K562 treated with DMSO at 1 percent for 4 hours (cell line): ENCODE measurements around the gene SSH2. TPM values are rescaled to one million over a fixed set of nuclear protein-coding genes. Genes with fewer than 3 reads are reported as not detected.

Source experiments
- total RNA-seq: library from RNA; unstranded; fragments of 300-600 nt; gene quantifications from 2 replicates; pipeline ENCODE4 v1.2.3, GENCODE V29; 2022; ENCODE audit not compliant: insufficient read depth

Gene SSH2
- total RNA-seq, result 11.1 and 19.9 TPM in 2 replicates

GRCh38 chr17:29929533-29930408 is at the start of gene SSH2:
Gene SSH2, minus strand, starts transcription at chr17:29930228. Its CDS starts 228 bp downstream, at chr17:29930000.

GRCh38 chr17:29941334-29941733 is 11.3 kb upstream of the SSH2 start, which contains the start of gene EFCAB5:
Gene EFCAB5, plus strand, starts transcription at chr17:29941634. Its CDS starts 163 bp downstream, at chr17:29941797.

GRCh38 chr17:29622337-29623282 is 307.4 kb downstream of the SSH2 start, which contains the start of gene CORO6:
Gene CORO6, minus strand, starts transcription at chr17:29622912. Its CDS starts 1,491 bp downstream, at chr17:29621421.

GRCh38 chr17:29592850-29593551 is 337.0 kb downstream of the SSH2 start, which contains the start of gene ANKRD13B:
Gene ANKRD13B, plus strand, starts transcription at chr17:29593132. Its CDS starts 490 bp downstream, at chr17:29593622.

GRCh38 chr17:29589524-29590410 is 340.3 kb downstream of the SSH2 start, which contains the start of gene GIT1:
Gene GIT1, minus strand, starts transcription at chr17:29589648. Its CDS starts 270 bp downstream, at chr17:29589378.

Other genes starting within 250 kb of the SSH2 start
- gene EFCAB5, start 11.4 kb upstream of the SSH2 start, total RNA-seq, result not detected in 2 replicates
- gene NSRP1, start 186.6 kb upstream of the SSH2 start, total RNA-seq, result 19.7 and 20.9 TPM in 2 replicates